Stimulated activated CD4-positive, alpha-beta T cell treated with anti-CD3 and anti-CD28 coated beads, TNF-alpha, amount 100 ng/mL, for 48 hours (primary cell): Measurements from ENCODE around the gene BATF.
A peak's percentile ranks its signal among the peaks of the same experiment; 100 is the strongest.

Experiments used
- DNase-seq, 3 donors: peaks; one replicate each; pipeline ENCODE4 v3.0.0-alpha.2; 2020; ENCODE audit warnings: low read depth in 3 of 3

Gene BATF

GRCh38 chr14:75531660-75532317 is 9.5 kb downstream of the BATF start:
- DNase-seq, result no peak

GRCh38 chr14:75533791-75534555 is 11.7 kb downstream of the BATF start:
- no peak for DNase-seq

- DNase-seq, result no peak
Observed at GRCh38 chr14:75535164-75535898, 13.1 kb downstream of the BATF start.

- no peak for DNase-seq
Observed at GRCh38 chr14:75537071-75537470, 14.8 kb downstream of the BATF start.

DNA sequence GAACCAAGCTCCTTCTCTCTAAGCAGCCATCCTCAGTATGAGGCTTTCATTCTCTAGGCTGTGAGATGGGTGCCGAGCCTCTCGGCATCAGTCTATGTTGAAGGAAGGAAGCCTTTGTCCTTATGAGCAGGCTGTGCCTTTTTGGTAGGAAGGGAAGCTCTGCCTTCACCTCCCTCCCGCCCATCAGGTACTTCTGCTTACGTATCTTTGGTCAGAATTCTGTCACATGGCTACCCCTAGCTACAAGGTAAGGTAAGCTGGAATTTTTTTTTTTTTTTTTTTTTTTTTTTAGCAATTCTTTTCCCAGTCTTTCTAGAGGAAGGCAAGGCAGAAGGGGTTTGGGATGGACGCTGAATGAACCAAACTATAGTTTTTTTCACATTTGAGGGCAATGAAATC is 16.9 kb downstream of the BATF start:
- DNase-seq, result no peak

- DNase-seq, result no peak
Observed at GRCh38 chr14:75539561-75540478, 17.6 kb downstream of the BATF start.

GRCh38 chr14:75540479-75540851 is 18.2 kb downstream of the BATF start:
- DNase-seq, result no peak

GRCh38 chr14:75542588-75543091 is 20.4 kb downstream of the BATF start:
- peak; percentile 69 to 87 (median 70) for DNase-seq

- DNase-seq, result no peak
Observed at GRCh38 chr14:75543253-75543652, 21.0 kb downstream of the BATF start.

DNA sequence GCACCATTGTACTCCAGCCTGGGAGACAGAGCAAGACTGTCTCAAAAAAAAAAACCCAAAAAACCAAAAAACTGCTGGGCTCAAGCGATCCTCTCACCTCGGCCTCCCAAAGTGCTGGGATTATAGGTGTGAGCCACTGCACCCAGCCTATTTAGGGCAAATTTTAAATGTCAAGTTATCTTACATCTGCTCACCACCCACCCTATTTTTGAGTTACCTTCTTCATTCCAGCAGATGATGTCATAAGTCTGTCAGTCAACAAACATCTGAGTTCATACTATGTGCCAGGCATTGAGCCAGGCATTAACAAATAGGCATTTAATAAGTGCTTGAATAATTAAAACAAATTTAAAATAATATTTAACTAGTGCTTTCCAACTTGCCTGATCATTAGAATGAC is 21.5 kb downstream of the BATF start:
- DNase-seq, result no peak

- DNase-seq, result no peak
Observed at GRCh38 chr14:75545907-75546306, 23.6 kb downstream of the BATF start.

DNA sequence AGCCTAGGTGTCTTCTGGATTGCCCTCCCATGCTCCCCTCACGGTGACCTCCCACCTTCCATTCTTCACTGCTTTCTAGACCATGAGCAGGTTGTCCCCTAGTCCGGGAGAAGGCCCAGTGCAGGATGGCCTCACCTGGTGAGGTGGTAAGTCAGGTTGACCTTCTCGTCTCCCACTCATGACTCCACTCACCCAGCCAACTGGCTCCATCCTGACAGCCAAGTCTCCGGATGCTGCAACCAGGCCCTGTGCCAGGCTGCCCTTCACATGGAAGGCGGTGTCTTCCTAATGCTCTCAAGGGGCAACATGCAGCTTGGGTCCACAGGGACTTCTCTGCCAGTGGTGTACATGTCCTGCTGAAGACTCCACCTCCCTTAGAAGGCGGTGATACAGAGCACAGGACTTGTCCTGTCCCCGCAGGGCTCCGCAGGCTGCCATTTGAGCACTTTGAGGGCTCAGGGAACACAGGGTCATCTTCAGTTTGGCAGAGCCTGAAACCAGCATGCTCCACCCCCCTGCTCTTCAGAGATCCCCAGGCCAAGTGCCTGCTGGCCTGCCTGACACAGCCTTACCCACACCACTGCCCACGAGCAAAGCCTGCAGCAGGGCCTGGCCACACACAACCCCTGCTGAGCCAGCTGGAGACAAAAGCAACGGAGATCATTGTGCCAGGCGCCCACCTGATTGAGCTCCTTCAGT is 25.4 kb downstream of the BATF start:
- no peak for DNase-seq

DNA sequence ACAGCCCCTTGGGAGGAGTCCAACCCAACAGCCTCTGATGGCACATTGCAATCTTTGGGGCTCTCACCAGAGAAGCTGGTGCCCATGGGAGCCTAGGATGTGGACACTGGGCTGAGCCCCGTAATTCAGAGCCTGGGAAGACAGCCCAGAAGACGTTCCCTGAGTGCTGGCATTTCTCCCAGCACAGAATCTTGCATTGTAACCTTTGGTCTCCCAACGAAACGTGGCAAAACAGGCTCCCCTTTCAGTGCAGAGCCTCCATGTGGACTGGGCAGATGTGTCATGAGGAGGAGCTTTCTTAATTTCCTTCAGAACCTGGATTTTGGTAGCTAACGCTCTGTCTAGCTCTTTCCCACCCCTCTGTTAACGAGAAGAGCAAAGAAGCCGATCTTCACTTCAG is 26.3 kb downstream of the BATF start:
- no peak for DNase-seq

DNA sequence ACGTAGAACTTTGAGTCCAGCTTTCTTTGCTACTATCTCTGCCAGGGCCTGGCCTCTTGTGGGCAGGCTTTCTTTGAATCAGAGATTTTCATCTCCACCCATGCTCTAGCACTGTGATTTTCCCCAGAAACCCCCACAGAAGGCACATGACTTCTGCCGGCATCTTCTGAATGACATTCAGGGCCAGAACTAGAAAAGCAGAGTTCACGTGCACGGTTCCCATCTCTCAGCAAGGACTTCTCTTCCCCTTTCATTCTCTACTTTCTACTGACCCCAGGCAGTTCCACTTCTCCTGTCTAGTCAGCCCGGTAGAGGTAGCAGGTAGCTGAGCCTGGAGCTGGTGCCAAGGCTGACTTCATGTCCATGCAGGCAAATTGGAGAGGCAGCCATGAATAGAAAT is 26.9 kb downstream of the BATF start:
- no peak for DNase-seq

GRCh38 chr14:75551021-75551420 is 28.8 kb downstream of the BATF start:
- no peak for DNase-seq

- DNase-seq, result no peak
Observed at GRCh38 chr14:75553157-75553556, 30.9 kb downstream of the BATF start.

- no peak for DNase-seq
Observed at GRCh38 chr14:75553761-75554364, 31.6 kb downstream of the BATF start.

GRCh38 chr14:75554482-75554881 is 32.2 kb downstream of the BATF start:
- no peak for DNase-seq

DNA sequence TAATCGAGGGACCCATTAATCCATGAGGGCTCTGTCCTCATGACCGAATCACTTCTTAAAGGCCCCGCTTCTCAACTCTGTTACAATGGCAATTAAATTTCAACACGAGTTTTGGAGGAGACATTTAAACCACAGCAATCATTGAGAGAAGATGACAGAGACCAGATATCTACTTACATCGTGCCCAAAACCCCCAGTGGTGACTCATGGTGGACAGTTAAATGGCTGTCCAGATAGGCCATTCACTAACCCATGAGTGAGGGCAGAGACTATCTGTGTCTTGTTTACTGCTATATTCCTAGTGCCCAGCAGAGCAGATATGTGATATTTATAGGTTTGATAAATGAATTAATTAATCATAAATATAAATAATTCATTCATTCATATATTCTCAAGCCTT is 36.2 kb downstream of the BATF start:
- DNase-seq, result no peak

GRCh38 chr14:75559045-75559444 is 36.8 kb downstream of the BATF start:
- no peak for DNase-seq
